ENCODE measurements around the gene ING3. TPM values are rescaled to one million over a fixed set of nuclear protein-coding genes. Genes with fewer than 3 reads are reported as not detected.

Gene ING3
- polyA plus RNA-seq, 1 donor (not counting 4 experiments of a cell fraction or from before 2014, with no cell fraction given): 9.0 TPM

DNA sequence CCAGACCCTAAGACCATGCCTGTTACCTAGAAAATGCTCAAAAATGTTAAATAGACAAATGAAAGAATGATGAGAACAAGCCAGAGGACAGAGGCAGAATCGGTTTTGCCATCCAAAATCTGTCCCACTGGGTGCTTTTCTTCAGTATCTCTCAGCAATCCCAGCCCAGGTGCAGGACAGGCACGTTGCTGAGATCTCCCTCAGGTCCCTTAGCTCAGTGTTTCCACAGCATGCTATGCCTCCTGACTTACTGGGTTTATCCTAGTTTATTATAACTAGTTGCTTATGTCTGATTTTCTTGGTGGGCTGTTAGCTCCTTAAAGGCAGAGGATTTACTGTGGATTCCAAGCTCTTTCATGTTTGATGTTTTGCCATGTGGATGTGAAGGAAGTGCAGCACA, 58.2 kb downstream of the ING3 start:
- Histone ChIP-seq H3K4me3 (ENCODE audit: control insufficient read depth in 2 of 3, extremely low read depth in 1 of 3, insufficient read depth in 2 of 3, low read depth in 1 of 3, low read length in 3 of 3) (no peak overlapping the region), H4K20me1 (ENCODE audit: control insufficient read depth, extremely low read depth, insufficient read depth, low read length) (no peaks in the 10 kb centered on the region), H2AFZ (ENCODE audit: control insufficient read depth, low read length) (no peak overlapping the region), H3K9ac (ENCODE audit: control insufficient read depth, extremely low read depth, insufficient read depth, low read length) (no peak overlapping the region), H3K79me2 (ENCODE audit: control insufficient read depth, insufficient read depth, low read length) (no peaks in the 10 kb centered on the region), H3K4me1 (ENCODE audit: control insufficient read depth, extremely low read depth, insufficient read depth, low read length) (no peaks in the 10 kb centered on the region), H3K9me3 (ENCODE audit: control insufficient read depth, low read depth, low read length) (no peaks in the 10 kb centered on the region), H3K36me3 (ENCODE audit: control insufficient read depth in 2 of 2, extremely low read depth in 1 of 2, insufficient read depth in 2 of 2, low read length in 2 of 2) (no peaks in the 10 kb centered on the region), H3K4me2 (ENCODE audit: control insufficient read depth, extremely low read depth, insufficient read depth, low read depth, low read length) (no peak overlapping the region), H3K9me1 (ENCODE audit: control insufficient read depth, extremely low read depth, insufficient read depth, low read length) (no peaks in the 10 kb centered on the region), H3K27ac (ENCODE audit: control insufficient read depth, insufficient read depth, low read length) (no peak overlapping the region), H3K27me3 (ENCODE audit: control insufficient read depth, extremely low read depth, insufficient read depth, low read length) (no peaks in the 10 kb centered on the region)
- FAIRE-seq (no peak), DNase-seq (ENCODE audit: low read depth, low spot score) (no peak)
- dilution Hi-C loops (cut with MboI; ENCODE audit: extremely low pct_ligation_motif_present, low sequenced_read_pairs): no loop called here
- TF ChIP-seq, protein P1, sequence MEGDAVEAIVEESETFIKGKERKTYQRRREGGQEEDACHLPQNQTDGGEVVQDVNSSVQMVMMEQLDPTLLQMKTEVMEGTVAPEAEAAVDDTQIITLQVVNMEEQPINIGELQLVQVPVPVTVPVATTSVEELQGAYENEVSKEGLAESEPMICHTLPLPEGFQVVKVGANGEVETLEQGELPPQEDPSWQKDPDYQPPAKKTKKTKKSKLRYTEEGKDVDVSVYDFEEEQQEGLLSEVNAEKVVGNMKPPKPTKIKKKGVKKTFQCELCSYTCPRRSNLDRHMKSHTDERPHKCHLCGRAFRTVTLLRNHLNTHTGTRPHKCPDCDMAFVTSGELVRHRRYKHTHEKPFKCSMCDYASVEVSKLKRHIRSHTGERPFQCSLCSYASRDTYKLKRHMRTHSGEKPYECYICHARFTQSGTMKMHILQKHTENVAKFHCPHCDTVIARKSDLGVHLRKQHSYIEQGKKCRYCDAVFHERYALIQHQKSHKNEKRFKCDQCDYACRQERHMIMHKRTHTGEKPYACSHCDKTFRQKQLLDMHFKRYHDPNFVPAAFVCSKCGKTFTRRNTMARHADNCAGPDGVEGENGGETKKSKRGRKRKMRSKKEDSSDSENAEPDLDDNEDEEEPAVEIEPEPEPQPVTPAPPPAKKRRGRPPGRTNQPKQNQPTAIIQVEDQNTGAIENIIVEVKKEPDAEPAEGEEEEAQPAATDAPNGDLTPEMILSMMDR (optimal IDR thresholded peaks at IDR 0.05 in 1 of 3, IDR thresholded peaks at IDR 0.05 in 1 of 3, conservative IDR thresholded peaks at IDR 0.05 in 1 of 3; ENCODE audit: extremely low read depth in 1 of 3, insufficient read depth in 2 of 3, low read length in 3 of 3): no peak
- TF ChIP-seq EZH2 (IDR thresholded peaks at IDR 0.05; ENCODE audit: low read length): no peak

DNA sequence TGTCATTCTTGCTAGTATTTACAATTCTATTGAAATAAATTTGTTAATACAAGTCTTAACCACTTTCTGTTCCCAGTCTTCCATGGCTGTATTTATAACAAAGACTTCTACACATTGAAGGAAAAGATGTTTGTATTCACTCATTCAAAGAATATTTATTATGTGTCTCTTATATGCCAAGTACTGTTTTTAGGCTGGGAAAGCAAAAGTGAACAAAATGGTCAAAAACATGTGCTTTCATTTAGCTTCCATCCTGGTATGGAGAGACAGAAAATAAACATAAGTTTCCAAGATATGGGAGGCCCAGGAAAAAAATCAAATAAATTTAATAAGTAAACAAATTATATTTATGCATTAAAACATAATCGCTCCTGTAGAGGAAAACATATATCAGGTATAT, 60.8 kb downstream of the ING3 start:
- TF ChIP-seq, protein P1 (optimal IDR thresholded peaks at IDR 0.05 in 1 of 3, IDR thresholded peaks at IDR 0.05 in 1 of 3, conservative IDR thresholded peaks at IDR 0.05 in 1 of 3; ENCODE audit: extremely low read depth in 1 of 3, insufficient read depth in 2 of 3, low read length in 3 of 3): no peak
- no peak for TF ChIP-seq EZH2 (IDR thresholded peaks at IDR 0.05; ENCODE audit: low read length)
- no peaks in the 10 kb centered on the region for H4K20me1 ChIP-seq (ENCODE audit: control insufficient read depth, extremely low read depth, insufficient read depth, low read length)
- H3K4me1 ChIP-seq (ENCODE audit: control insufficient read depth, extremely low read depth, insufficient read depth, low read length): no peaks in the 10 kb centered on the region
- no peak overlapping the region for H3K4me2 ChIP-seq (ENCODE audit: control insufficient read depth, extremely low read depth, insufficient read depth, low read depth, low read length)
- no peaks in the 10 kb centered on the region for H3K79me2 ChIP-seq (ENCODE audit: control insufficient read depth, insufficient read depth, low read length)
- no peaks in the 10 kb centered on the region for H3K9me1 ChIP-seq (ENCODE audit: control insufficient read depth, extremely low read depth, insufficient read depth, low read length)
- H3K27me3 ChIP-seq (ENCODE audit: control insufficient read depth, extremely low read depth, insufficient read depth, low read length): no peaks in the 10 kb centered on the region
- H3K27ac ChIP-seq (ENCODE audit: control insufficient read depth, insufficient read depth, low read length): no peak overlapping the region
- DNase-seq (ENCODE audit: low read depth, low spot score) (no peak), FAIRE-seq (no peak)
- no peaks in the 10 kb centered on the region for H3K9me3 ChIP-seq (ENCODE audit: control insufficient read depth, low read depth, low read length)
- no peak overlapping the region for H3K9ac ChIP-seq (ENCODE audit: control insufficient read depth, extremely low read depth, insufficient read depth, low read length)
- no peaks in the 10 kb centered on the region for H3K36me3 ChIP-seq (ENCODE audit: control insufficient read depth in 2 of 2, extremely low read depth in 1 of 2, insufficient read depth in 2 of 2, low read length in 2 of 2)
- H3K4me3 ChIP-seq (ENCODE audit: control insufficient read depth in 2 of 3, extremely low read depth in 1 of 3, insufficient read depth in 2 of 3, low read depth in 1 of 3, low read length in 3 of 3): no peak overlapping the region
- no peak overlapping the region for H2AFZ ChIP-seq (ENCODE audit: control insufficient read depth, low read length)
- dilution Hi-C loops (cut with MboI; ENCODE audit: extremely low pct_ligation_motif_present, low sequenced_read_pairs): no loop called here

Data from keratinocyte (primary cell).